LNCaP clone FGC (cell line): ENCODE data around the gene CD1B.

ENCODE experiments used
- DNase-seq: peaks from one replicate; pipeline ENCODE4 v3.0.0-alpha.2; 2011; ENCODE audit warnings: low read depth
- H3K4me3 ChIP-seq: 2 replicates; pipeline ENCODE4 v1.5.1; 2011; ENCODE audit warnings: mild to moderate bottlenecking, low read depth, low read length, control low read depth
- CTCF ChIP-seq: IDR thresholded peaks from 2 replicates; pipeline ENCODE4 v1.5.1; 2012; ENCODE audit warnings: mild to moderate bottlenecking; ENCODE audit not compliant: control insufficient read depth, insufficient read depth; ENCODE audit errors: extremely low read depth

Gene CD1B

GRCh38 chr1:158328426-158328825 is 2.9 kb downstream of the CD1B start:
- TF ChIP-seq CTCF: no peak
- H3K4me3 ChIP-seq: no peak overlapping the region
- no peak for DNase-seq

GRCh38 chr1:158327481-158327880 is 3.9 kb downstream of the CD1B start:
- no peak for TF ChIP-seq CTCF
- DNase-seq: no peak
- no peak overlapping the region for H3K4me3 ChIP-seq

- no peak overlapping the region for H3K4me3 ChIP-seq
- DNase-seq: no peak
- no peak for TF ChIP-seq CTCF
Measured at GRCh38 chr1:158324395-158324794, 6.9 kb downstream of the CD1B start.

- H3K4me3 ChIP-seq: no peak overlapping the region
- DNase-seq: no peak
- no peak for TF ChIP-seq CTCF
Measured at GRCh38 chr1:158323866-158324265, 7.5 kb downstream of the CD1B start.

GRCh38 chr1:158311066-158311465 is 20.3 kb downstream of the CD1B start:
- DNase-seq: no peak
- no peak for TF ChIP-seq CTCF
- no peak overlapping the region for H3K4me3 ChIP-seq

GRCh38 chr1:158310623-158311022 is 20.7 kb downstream of the CD1B start:
- DNase-seq: no peak
- no peak for TF ChIP-seq CTCF
- H3K4me3 ChIP-seq: no peak overlapping the region

- DNase-seq: no peak
- H3K4me3 ChIP-seq: no peak overlapping the region
- TF ChIP-seq CTCF: no peak
Measured at GRCh38 chr1:158295791-158296190, 35.5 kb downstream of the CD1B start.
